HUDEP-2 (cell line): ENCODE measurements around the gene SCAMP4.
"Not testable (repeated sequence)": the region's sequence is repeated elsewhere in the genome, so short reads cannot be mapped to it uniquely, and the experiment has no call there.

Experiments
- DNase-seq, 76 experiments: peaks; one replicate each; lab custom pipeline; 2025; ENCODE audit not compliant: unreplicated experiment in 76 of 76; lab: John Stamatoyannopoulos, UW

SCAMP4 gene

DNA sequence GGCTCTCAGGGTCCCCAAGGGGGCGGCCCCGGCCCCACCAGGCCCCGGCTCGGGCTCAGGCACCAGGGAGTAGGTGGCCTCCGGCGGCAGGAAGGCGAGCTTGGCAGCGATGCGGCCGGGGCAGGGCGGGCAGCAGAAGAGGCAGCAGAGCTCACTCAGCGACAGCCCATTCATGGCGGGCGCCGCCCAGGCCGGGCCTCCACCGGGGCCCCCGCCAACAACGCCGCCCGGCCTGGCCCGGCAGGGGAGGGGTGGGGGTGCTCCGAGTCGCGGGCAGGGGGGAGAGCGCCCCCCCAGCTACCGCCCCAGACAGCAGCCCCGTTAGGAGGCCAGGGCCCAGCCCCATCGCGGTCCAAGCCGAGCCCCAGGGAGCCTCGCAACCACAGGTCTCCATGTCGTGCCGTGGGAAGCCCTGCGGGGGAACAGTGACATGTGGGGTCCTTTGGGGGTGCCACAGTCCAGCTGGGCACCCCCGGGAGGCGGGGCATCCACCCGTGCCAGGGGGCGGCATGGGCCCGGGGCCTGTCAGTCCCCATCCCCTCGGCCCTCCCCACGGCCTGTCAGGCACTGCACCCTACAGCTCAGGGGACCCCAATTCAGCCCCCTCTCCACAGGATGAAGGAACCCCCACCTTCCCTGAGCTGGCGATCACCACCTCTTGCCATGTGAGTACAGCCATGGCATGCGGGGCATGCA, 23.7 kb upstream of the SCAMP4 start:
- peak in 3 of 76 experiments; percentile 15 to 18 (median 18) for DNase-seq

DNA sequence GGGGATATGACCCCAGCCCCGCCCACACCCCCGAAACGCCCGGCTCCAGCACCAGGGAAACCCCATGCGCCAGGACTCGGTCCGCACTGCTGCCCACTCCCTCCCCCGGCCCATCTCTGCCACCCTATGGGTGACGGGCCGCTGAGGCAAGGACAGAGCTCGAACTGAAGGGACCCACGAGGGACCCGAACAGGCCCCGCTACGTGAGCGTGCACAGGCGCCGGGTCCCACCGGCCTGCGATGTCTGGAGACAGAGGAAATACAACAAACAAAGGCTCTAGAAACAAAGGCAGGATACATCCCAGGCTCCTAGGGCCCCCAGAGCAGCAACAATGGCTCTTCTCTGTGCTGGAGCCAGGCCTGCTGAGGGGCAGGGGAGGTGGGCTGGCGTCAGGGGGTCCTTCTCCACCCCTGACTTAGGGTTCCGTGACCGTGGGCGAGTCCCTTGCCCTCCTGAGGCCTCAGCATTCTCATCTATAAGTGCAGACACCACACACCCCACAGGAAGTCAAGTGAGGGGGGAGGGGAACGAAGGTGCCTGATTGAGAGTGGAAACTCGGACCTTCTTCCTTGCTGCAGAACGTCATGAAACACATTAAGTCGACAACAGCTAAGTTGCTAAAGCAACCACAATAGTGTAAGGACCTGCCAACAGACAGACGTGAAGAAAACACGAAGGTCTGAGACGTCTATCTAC, 23.0 kb upstream of the SCAMP4 start:
- peak in 5 of 76 experiments; percentile 15 to 33 (median 29) for DNase-seq

DNA sequence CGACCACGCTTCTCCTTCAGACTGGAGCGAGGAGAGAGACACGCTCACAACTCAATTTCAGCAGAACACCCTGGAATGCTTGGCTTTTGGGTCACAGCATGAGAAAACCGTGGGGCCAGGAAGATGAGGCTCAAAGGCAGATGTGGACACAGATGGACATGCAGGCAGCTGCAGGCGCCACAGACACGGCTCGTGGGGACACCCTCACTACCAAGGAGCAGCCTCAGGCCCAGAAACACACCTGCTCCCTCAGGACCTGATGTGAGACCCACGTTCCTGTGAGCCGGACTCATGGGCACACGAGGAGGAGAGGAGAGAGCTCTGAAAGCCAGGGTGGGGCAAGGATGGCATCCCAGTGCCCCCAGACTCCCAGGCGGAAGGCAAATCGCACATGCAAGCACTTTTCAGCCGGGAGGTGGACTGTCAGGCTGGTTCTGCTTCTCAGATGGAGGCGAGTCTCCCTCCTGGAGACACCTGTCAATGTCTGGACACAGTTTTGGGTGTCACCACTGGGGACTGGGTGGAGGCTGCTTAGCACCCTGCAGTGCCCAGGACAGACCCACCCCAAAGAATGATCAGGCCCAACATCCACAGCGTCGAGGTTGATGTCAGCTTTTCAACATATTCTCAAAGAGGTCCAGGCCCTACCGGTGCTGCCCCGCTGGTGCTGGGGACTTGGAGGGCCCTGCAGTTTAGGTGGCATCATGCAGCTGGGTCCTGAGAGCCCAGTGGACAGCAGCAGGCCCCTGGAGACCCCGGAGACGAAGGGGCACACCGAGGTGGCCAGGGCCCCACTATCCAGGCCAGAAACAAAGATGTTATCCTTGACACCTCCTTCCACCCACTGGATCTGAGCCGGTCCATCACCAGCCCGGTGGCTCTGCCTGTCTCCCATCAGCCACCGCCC, 22.2 kb upstream of the SCAMP4 start:
- no peak for DNase-seq

DNA sequence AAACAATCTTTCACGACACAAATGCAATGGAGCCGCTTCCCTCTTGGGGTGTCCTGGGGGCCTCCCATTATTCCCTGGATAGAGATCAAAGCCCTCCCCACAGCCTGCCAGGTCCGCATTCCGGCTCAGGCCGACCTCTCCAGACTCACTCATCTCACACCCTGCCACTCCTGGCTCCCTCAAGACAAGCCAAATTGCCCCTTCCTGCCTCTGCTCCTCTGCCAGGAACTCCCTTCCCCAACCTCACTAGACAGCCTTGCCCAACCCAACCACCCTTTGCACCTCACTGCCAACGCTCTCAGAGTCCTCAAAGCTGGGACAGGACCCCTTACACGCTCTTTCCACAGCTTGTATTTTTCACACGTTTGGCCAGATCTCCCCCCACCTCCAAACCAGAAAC, 21.4 kb upstream of the SCAMP4 start:
- no peak for DNase-seq

DNA sequence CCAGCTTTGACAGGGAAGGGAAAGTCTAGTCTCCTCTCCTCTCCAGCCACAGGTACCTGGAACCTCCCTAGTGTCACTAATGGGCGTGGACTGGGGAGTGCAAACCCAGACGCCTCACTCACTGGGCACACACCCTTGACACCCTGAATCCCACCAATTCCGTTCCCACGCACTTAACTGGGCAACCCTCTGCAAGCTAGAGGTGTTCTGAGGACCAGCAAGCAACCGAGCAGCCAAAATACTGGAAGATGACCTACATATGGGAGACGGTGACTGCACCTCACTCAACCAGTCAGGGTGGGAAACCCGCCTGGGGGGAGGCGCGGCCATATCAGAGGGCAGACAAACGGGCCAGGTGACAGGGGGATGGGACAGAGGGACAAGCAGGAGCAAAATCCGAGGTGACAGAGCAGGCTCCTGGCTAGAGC, 20.9 kb upstream of the SCAMP4 start:
- peak in 6 of 76 experiments; percentile 19 to 39 (median 27) for DNase-seq

DNA sequence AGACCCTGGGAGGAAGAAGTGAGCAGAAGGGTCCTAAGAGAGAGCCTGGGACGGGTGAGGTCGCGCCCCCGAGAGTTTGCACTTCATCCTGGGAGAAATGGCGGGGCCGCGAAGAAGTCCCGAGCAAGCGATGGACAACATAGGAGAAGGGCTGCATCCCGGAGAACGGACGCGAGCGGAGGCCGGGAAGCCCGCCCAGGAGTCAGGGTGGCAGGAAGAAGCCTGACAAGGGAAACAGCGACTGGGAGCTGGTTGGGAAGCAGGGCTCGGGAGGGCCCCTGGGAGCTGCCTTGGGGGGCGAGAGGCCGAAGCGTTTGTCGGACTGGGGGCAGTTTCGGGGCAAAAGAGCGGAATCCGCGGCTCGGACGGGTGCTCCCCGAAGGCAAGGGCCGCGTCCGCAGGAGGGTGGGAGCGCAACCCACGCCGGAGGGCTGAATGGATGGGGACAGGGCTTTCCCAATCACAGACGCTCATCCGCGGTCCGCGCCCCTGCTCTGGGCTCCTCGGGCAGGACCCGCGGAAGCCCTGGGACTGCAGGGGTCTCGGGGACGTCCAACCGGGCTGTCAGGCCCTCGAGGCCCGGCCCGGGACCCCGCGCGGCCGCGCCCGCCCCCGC, 20.4 kb upstream of the SCAMP4 start:
- no peak for DNase-seq

DNA sequence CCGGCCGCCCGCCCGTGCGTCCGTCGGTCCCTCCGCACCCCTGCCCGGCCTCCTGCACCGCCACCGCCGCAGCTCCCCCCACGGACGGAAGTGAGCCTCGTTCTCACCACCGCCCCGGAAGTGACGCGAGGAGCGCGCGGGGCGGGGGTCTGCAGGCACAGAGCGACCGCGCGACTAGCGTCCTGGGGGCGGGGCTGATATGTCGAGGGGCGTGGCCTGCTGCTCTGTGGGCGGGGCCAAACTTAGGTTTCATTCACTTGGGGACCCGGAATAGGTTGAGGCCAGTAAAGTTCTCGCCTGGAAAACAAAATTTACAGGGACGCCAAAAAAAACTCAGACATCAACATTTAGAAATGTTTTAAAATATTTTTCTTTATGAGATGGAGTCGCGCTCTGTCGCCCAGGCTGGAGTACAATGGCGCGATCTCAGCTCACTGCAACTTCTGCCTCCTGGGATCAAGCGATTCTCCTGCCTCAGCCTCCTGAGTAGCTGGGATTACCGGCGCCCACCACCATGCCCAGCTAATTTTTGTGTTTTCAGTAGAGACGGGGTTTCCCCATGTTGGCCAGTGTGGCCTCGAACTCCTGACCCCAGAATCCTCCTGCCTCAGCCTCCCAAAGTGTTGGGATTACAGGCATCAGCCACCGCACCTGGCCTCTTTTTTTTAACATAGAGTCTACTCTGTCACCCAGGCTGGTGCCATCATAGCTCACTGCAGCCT, 19.6 kb upstream of the SCAMP4 start, which contains the start of gene ABHD17A:
Gene ABHD17A (minus strand): TSS at position 99 of the 722 bp plus-strand sequence. CDS start 3,930 bp downstream, outside the sequence.
- peak in 74 of 76 experiments; percentile 60 to 98 (median 94) for DNase-seq

DNA sequence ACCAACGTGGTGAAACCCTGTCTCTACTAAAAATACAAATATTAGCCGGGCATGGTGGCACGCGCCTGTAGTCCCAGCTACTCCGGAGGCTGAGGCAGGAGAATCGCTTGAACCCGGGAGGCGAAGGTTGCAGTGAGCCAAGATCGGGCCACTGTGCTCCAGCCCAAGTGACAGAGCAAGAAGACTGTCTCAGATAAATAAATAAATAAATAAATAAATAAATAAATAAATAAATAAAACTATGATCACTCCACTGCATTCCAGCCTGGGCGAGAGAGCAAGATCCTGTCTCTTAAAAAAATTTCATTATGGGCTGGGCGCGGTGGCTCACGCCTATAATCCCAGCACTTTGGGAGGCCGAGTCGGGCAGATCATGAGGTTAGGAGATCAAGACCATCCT, 18.8 kb upstream of the SCAMP4 start:
- not testable (repeated sequence) for DNase-seq

DNA sequence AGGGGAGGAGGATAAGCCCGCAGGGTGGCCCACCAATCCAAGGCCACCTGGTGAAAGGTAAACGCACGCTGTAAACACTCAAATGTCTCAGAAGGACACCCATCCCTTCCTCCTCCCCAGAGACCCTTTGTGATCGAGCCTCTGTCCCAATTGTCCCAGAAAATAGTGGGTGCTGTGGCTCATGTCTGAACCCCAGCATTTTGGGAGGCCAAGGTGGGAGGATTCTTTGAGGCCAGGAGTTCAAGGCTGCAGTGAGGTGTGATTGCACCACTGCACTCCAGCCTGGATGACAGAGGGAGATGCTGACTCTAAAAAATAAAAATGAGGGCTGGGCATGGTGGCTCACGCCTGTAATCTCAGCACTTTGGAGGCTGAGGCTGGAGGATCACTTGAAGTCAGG, 16.8 kb upstream of the SCAMP4 start:
- no peak for DNase-seq

DNA sequence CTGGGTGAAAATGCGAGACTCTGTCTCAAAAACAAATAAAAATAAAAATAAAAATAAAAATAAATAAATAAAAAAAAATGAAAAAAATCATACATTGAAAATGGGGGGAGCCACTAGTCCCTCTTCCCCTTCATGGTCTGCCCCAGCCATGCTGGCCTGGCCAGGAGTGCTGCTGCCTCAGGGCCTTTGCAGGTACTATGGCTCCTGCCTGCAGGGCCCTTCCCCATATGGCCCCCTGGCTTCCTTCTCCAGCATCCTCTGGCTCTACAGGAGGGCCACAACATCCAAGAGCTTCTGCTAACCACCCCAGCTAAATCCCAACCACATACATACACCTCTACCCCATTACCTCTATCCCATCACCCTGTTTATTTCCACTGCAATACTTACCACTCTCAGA, 15.3 kb upstream of the SCAMP4 start:
- no peak for DNase-seq

DNA sequence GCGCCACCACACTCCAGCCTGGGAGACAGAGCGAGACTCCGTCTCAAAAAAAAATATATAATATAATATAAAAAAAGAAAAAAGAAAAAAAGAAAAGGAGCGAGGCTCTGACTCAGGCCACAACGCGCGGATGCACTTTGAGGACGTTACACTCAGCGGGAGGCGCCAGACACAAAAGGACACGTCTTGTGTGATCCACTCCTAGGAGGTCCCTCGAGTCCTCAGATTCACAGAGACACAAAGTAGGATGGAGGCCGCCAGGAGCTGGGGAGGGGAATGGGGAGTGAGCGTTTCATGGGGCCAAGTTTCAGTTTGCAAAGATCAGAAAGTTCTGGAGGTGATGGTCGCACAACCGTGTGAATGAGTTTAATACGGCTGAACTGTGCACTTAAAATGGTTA, 11.4 kb upstream of the SCAMP4 start:
- no peak for DNase-seq

DNA sequence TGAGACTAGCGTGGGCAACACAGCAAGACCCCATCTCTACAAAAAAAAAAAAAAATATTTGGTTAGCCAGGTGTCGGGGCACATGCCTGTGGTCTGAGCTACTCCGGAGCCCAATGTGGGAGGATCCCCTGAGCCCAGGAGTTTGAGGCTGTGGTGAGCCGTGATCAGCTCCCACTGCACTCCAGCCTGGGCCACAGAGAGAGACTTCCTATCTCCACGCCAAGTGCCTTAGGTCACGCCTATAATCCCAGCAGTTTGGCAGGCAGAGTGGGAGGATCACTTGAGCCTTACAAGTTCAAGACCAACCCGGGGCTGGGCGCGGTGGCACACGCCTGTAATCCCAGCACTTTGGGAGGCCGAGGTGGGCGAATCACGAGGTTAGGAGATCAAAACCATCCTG, 8.7 kb upstream of the SCAMP4 start:
- DNase-seq = no peak

DNA sequence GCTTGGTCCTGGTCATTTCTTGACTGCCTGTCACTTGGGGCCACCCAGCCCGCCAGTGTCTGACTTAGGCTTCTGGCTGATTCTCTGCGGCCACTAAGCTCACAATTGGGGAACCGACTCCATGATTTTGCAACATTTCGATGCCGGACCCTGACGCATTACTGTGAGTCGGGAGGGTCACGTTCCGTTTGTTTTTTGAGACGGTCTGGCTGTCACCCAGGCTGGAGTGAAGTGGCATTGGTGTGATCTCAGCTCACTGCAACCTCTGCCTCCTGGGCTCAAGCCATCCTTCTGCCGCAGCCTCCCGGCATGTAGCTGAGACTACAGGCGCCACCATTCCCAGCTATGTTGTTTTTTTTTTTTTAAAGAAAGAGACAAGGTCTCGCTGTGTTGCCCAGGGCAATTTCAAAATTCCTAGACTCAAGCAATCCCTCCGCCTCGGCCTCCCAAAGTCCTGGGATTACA, 3.2 kb upstream of the SCAMP4 start:
- no peak for DNase-seq

DNA sequence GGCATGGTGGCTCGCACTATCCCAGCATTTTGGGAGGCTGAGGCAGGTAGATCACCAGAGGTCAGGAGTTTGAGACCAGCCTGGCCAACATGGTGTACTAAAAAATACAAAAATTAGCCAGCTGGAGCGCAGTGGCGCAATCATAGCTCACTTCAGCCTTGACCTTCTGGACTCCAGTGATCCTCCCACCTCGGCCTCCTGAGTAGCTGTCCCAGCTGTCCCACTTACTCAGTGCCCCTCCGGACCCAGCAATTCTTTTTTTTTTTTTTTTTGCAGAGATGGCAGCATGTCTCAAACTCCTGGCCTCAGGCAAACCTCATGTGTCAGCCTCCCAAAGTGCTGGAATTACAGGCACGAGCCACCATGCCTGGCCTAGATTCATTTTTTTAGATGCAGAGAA, 2.3 kb upstream of the SCAMP4 start:
- DNase-seq = no peak

DNA sequence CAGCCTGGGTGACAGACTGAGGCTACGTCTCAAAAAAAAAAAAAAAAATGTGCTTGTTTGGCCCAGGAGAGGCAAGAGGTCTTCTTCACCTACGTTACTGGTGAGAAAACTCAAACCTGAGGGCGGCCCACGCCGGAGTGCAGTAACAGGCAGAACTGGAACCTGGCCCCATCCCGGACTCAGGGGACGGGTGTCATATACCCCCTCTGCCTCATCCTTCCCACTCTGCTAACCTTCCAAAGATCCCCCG, 414 bp upstream of the SCAMP4 start:
- DNase-seq = no peak

DNA sequence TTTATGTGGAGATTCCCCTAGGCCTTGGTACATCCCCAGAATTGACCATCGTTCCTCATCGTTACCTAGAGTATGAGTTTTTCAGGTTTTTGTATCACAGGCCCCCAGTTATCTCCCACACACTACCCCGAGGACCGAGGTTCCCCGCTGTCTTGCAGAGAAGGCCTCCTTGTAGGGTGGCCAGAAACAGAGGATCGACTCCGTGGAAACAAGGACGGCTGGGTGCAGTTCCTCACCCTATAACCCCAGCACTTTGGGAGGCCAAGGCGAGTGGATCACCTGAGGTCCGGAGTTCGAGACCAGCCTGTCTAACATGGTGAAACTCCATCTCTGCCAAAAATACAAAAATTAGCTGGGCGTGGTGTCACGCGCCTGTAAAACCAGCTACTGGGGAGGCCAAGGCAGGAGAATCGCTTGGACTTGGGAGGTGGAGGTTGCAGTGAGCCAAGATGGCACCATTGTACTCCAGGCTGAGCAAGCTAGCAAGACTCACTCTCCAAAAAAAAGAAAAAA, 720 bp downstream of the SCAMP4 start:
- no peak for DNase-seq

DNA sequence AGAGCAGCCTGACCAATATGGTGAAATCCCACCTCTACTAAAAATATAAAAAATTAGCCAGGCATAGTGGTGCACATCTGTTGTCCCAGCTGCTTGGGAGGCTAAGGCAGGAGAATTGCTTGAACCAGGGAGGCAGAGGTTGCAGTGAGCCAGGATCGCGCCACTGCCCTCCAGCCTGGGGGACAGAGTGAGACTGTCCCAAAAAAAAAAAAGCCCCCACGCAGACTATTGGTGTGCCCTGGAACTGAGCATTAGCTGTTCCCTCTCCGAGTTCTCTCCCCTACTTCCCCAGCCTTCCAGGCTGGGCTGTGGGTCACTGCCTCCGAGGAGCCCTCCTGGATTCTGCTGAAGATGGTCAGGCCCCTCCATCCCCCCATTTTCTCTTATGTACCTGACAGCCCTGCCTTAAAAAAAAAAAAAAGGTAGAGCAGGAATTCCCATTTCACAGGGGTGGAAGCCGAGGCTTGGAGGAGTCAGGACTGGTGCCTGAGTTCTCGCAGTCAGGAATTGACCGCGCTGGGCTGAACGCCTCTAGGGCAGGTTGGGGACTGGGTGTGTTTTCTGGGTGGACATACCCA, 1.9 kb downstream of the SCAMP4 start:
- DNase-seq = no peak

DNA sequence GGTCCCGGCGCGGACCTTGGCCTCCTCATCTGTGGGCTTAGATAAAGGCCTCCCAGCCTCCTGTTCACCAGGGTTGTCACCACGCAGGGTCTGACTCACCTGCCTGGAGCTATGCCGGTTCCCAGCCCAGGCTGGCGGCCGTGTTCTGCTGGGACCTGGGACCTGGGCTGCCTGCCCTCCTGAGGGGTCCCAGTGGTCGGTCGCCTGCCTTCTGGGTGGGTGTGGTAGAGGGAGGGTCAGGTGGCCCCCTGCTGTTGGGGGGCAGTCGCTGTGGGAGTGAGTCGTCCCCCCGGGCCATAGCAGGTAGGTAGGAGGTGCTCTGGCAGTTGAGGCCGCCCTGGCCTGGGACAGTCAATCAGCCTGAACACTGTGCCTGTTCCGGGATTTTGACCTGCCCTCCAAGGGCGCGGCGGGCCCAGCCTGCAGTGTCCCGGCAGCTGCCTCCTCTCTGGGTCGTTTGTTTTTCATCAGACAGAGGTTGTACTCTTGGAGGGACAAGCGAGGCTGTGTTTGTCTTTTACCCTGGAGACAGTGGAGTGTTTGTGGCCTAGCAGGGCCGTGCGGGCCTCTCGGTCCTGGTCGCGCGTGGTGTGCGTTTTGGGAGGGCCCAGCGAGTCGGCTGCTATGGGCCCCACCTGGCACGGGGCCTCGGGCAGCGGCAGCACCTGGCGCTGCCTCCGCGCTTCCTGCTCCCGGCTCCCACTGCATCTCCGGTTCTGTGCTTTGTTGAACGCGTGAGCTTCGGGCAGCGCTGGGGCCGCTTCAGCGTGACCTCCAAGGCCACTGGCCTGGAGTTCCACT, 2.6 kb downstream of the SCAMP4 start:
- DNase-seq = peak in 1 of 76 experiments; percentile 15

DNA sequence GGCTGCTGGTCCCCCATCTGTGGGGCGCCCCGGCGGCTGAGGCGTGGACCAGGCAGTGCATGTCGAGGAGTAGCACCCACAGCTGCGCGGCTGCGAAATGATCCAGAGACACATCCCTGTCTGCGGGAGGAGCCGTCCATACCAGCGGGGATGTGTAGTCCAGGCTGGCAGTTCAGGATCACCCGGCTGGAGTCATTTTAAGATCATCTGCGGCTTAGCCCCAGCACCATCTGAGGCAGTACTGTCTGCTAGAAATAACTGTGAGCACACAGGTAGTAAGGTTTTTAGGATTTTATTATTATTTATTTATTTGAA, 3.1 kb downstream of the SCAMP4 start:
- no peak for DNase-seq
